ENCODE results near the gene VCL.

GRCh38 chr10:74049955-74050354 lies 52.0 kb downstream of the VCL start:
- TF ChIP-seq EZH2 (IDR thresholded peaks at IDR 0.05) (no peak), FOSL1 (IDR thresholded peaks at IDR 0.05; ENCODE audit: low read depth) (no peak), CTCF (IDR thresholded peaks at IDR 0.05 in 2 of 3, conservative IDR thresholded peaks at IDR 0.05 in 1 of 3; ENCODE audit: borderline replicate concordance in 1 of 3, insufficient read depth in 1 of 3, low read depth in 2 of 3, low read length in 2 of 3) (no peak), EGR1 (IDR thresholded peaks at IDR 0.05; ENCODE audit: low read depth) (no peak), ZFX (IDR thresholded peaks at IDR 0.05) (no peak), SP1 (IDR thresholded peaks at IDR 0.05; ENCODE audit: low read depth) (no peak), ZNF274 (IDR thresholded peaks at IDR 0.05; ENCODE audit: low read depth, low read length) (no peak), RAD21 (IDR thresholded peaks at IDR 0.05; ENCODE audit: low read depth) (no peak), POLR2A (IDR thresholded peaks at IDR 0.05; ENCODE audit: borderline replicate concordance, extremely low read depth, insufficient read depth, insufficient read length) (no peak), POLR2AphosphoS5 (IDR thresholded peaks at IDR 0.05; ENCODE audit: low read depth, low read length) (no peak)

Data from HCT116 (cell line).